CD14-positive monocyte (primary cell): Measurements from ENCODE around the gene LYVE1. TPM values are rescaled to one million over a fixed set of nuclear protein-coding genes. Genes with fewer than 3 reads are reported as not detected.

Experiments
- DNase-seq, 3 donors: peaks; one replicate each; pipeline ENCODE4 v3.0.0-alpha.2; 2011 to 2022
- H2AFZ ChIP-seq: 2 replicates; pipeline ENCODE4 v1.6.0; 2012; ENCODE audit warnings: mild to moderate bottlenecking, low read depth, low read length, inconsistent platforms; ENCODE audit not compliant: insufficient read depth, poor library complexity, severe bottlenecking
- H3K27ac ChIP-seq, 2 donors: 1 replicate in 1 of 2; 2 replicates in 1 of 2; pipeline ENCODE4 v1.5.1; 2012 to 2013; ENCODE audit warnings: low read length in 2 of 2, control low read depth in 1 of 2, inconsistent platforms in 1 of 2, low read depth in 1 of 2, mild to moderate bottlenecking in 1 of 2
- H3K27me3 ChIP-seq, 2 donors: one replicate each; pipeline versions ENCODE4 v1.6.0 to v1.6.1; 2011 to 2013; ENCODE audit warnings: low read length in 2 of 2; ENCODE audit not compliant: control insufficient read depth in 2 of 2, insufficient read depth in 2 of 2
- H3K36me3 ChIP-seq, 2 donors: replicated peaks in 1 of 2; 1 replicate in 1 of 2; 2 replicates in 1 of 2; pipeline versions ENCODE4 v1.5.1 to v1.6.1; 2012 to 2013; ENCODE audit warnings: low read length in 2 of 2, control low read depth in 1 of 2, inconsistent platforms in 1 of 2, mild to moderate bottlenecking in 1 of 2; ENCODE audit not compliant: insufficient read depth in 2 of 2, control insufficient read depth in 1 of 2
- H3K4me1 ChIP-seq, 2 donors: 1 replicate in 1 of 2; 2 replicates in 1 of 2; pipeline versions ENCODE4 v1.5.1 to v1.6.1; 2012 to 2013; ENCODE audit warnings: low read length in 2 of 2, control low read depth in 1 of 2, inconsistent platforms in 1 of 2, mild to moderate bottlenecking in 1 of 2, moderate library complexity in 1 of 2; ENCODE audit not compliant: insufficient read depth in 2 of 2, control insufficient read depth in 1 of 2
- H3K4me2 ChIP-seq: replicated peaks from 2 replicates; pipeline ENCODE3; 2012; ENCODE audit warnings: low read length, moderate library complexity, mild to moderate bottlenecking; ENCODE audit not compliant: poor library complexity, severe bottlenecking; ENCODE audit errors: extremely low read depth
- H3K4me3 ChIP-seq, 3 experiments: fragments of 200-600 bp in 1 of 3; sonication (generic) in 1 of 3; replicated peaks in 1 of 3; 1 replicate in 2 of 3; 2 replicates in 1 of 3; pipeline ENCODE4 v1.5.1; 2011 to 2013; ENCODE audit warnings: low read length in 3 of 3, mild to moderate bottlenecking in 3 of 3, control low read depth in 2 of 3, low read depth in 2 of 3, inconsistent platforms in 1 of 3, moderate library complexity in 1 of 3
- H3K79me2 ChIP-seq: 2 replicates; pipeline ENCODE4 v1.6.0; 2012; ENCODE audit warnings: mild to moderate bottlenecking, control low read depth, inconsistent platforms, low read length, moderate library complexity; ENCODE audit not compliant: insufficient read depth
- H3K9ac ChIP-seq: 2 replicates; pipeline ENCODE4 v1.6.0; 2017; ENCODE audit warnings: low read length, mild to moderate bottlenecking; ENCODE audit not compliant: insufficient read depth, poor library complexity, severe bottlenecking
- H3K9me3 ChIP-seq, 2 donors: replicated peaks in 1 of 2; 1 replicate in 1 of 2; 2 replicates in 1 of 2; pipeline versions ENCODE4 v1.5.1 to v1.6.1; 2012 to 2013; ENCODE audit warnings: low read length in 2 of 2, control low read depth in 1 of 2; ENCODE audit not compliant: control insufficient read depth in 1 of 2, insufficient read depth in 1 of 2
- H4K20me1 ChIP-seq: 2 replicates; pipeline ENCODE4 v1.6.0; 2012; ENCODE audit warnings: mild to moderate bottlenecking, low read length, control low read depth, moderate library complexity; ENCODE audit not compliant: insufficient read depth
- H3K27ac Mint-ChIP-seq, 7 donors: one replicate each; pipeline ENCODE4 v1.8.0; 2020; ENCODE audit warnings: mild to moderate bottlenecking in 7 of 7, mixed read lengths in 7 of 7, moderate library complexity in 6 of 7, inconsistent platforms in 2 of 7
- H3K27me3 Mint-ChIP-seq, 3 donors: one replicate each; pipeline ENCODE4 v1.8.0; 2021 to 2022; ENCODE audit warnings: low read depth in 3 of 3, mild to moderate bottlenecking in 3 of 3, mixed read lengths in 3 of 3, moderate library complexity in 3 of 3, inconsistent platforms in 1 of 3
- H3K36me3 Mint-ChIP-seq, 2 donors: one replicate each; pipeline ENCODE4 v1.8.0; 2020; ENCODE audit warnings: mixed read lengths in 2 of 2, inconsistent platforms in 1 of 2, mild to moderate bottlenecking in 1 of 2
- H3K4me1 Mint-ChIP-seq: one replicate; pipeline ENCODE4 v1.8.0; 2020; ENCODE audit warnings: mild to moderate bottlenecking, mixed read lengths
- H3K4me3 Mint-ChIP-seq, 2 donors: one replicate each; pipeline ENCODE4 v1.8.0; 2020; ENCODE audit warnings: mild to moderate bottlenecking in 2 of 2, mixed read lengths in 2 of 2, moderate library complexity in 1 of 2
- H3K9me3 Mint-ChIP-seq, 7 donors: one replicate each; pipeline ENCODE4 v1.8.0; 2020 to 2022; ENCODE audit warnings: mixed read lengths in 7 of 7, mild to moderate bottlenecking in 6 of 7, moderate library complexity in 6 of 7, inconsistent platforms in 2 of 7
- WGBS: methylation state at CpG from one replicate; pipeline ENCODE4 v1.1.5; 2013; ENCODE audit warnings: missing lambda C conversion rate; ENCODE audit not compliant: insufficient coverage; 5-methylcytosine and 5-hydroxymethylcytosine counted together
- intact Hi-C, 2 donors: fragments of 100-400 bp; cut with micrococcal nuclease; formaldehyde crosslinking; loops; one replicate each; pipeline versions ENCODE4 v1.15.0 to v1.15.1; 2023
- polyA plus RNA-seq, 3 donors: library from polyadenylated mRNA; depleted of rRNA in 1 of 3; unstranded in 2 of 3; stranded (reverse) in 1 of 3; fragments of 300-500 nt in 2 of 3; fragments of >200 nt in 1 of 3; fragmentation: Illumina TruSeq in 2 of 3; gene quantifications; 1 replicate in 2 of 3; 2 replicates in 1 of 3; pipeline ENCODE4 v1.2.3, GENCODE V29; 2012 to 2021
- TF ChIP-seq, protein P1 (sequence below): fragments of 200-600 bp; IDR thresholded peaks from one replicate; pipeline ENCODE4 v1.8.0; 2022; ENCODE audit warnings: antibody characterized with exemption, mild to moderate bottlenecking

Gene LYVE1
- polyA plus RNA-seq, 3 donors: 0.07 to 0.31 TPM; not detected in 1

DNA sequence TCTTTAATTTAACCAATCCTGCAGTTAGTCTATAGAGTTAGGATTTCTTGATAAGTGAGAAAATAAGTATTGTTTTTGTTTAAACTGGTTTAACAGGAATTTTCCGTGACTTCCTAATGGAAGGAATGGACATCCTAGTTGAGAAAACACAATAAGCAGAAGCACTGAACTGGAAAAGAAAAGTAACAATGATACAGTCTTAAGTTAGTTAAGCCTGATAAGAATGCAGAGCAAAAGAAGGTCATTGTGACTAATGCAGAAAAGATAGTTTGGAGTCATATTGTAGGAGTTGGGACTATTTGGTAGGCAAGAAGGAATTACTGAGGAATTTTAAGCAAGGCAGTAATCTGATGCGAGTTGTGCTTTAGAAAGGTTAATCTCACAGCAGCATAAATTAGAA lies 39.2 kb downstream of the LYVE1 start:
- TF ChIP-seq, protein P1, sequence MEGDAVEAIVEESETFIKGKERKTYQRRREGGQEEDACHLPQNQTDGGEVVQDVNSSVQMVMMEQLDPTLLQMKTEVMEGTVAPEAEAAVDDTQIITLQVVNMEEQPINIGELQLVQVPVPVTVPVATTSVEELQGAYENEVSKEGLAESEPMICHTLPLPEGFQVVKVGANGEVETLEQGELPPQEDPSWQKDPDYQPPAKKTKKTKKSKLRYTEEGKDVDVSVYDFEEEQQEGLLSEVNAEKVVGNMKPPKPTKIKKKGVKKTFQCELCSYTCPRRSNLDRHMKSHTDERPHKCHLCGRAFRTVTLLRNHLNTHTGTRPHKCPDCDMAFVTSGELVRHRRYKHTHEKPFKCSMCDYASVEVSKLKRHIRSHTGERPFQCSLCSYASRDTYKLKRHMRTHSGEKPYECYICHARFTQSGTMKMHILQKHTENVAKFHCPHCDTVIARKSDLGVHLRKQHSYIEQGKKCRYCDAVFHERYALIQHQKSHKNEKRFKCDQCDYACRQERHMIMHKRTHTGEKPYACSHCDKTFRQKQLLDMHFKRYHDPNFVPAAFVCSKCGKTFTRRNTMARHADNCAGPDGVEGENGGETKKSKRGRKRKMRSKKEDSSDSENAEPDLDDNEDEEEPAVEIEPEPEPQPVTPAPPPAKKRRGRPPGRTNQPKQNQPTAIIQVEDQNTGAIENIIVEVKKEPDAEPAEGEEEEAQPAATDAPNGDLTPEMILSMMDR: no peak
- H3K4me1 ChIP-seq: peaks cover 0 to under 1% of the 10 kb centered on the region in 2 donors
- no peak overlapping the region for H3K4me2 ChIP-seq
- Mint-ChIP-seq H3K27ac (no peak overlapping the region), H3K36me3 (peaks cover 71 to 85% of the 10 kb centered on the region in 2 donors), H3K4me1 (no peaks in the 10 kb centered on the region), H3K4me3 (no peak overlapping the region), H3K9me3 (no peaks in the 10 kb centered on the region), H3K27me3 (no peaks in the 10 kb centered on the region)
- H3K9ac ChIP-seq: no peak overlapping the region
- H3K27me3 ChIP-seq: no peaks in the 10 kb centered on the region
- WGBS: 100% methylated on average over 2 of the region's 2 CpGs
- H2AFZ ChIP-seq: no peak overlapping the region
- H4K20me1 ChIP-seq: no peaks in the 10 kb centered on the region
- H3K27ac ChIP-seq: no peak overlapping the region
- H3K36me3 ChIP-seq: peaks cover 83 to 93% of the 10 kb centered on the region in 2 donors
- H3K4me3 ChIP-seq: no peak overlapping the region
- no peaks in the 10 kb centered on the region for H3K9me3 ChIP-seq
- intact Hi-C loops: no loop called here
- no peak for DNase-seq
- no peaks in the 10 kb centered on the region for H3K79me2 ChIP-seq

DNA sequence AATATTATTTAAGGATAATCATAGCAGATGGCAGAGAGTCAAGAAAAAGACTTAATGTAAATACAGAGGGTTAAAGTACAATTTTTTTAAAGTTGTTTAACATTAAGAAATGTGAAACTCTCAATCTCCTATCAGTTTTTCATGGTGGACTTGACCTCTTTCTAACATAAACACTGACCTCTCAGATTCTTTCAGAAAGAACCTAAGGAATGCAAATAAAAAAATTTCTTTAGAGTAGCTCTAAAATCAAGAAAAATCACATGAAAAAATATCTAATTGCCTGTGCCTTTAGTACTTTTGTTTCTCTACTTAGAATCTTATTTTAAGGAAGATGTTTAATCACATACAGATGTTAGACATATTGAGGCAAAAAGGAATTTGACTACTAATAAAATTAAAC lies 40.3 kb downstream of the LYVE1 start:
- Mint-ChIP-seq H3K4me3 (no peak overlapping the region), H3K36me3 (peaks cover 71 to 86% of the 10 kb centered on the region in 2 donors), H3K27ac (no peak overlapping the region), H3K4me1 (no peaks in the 10 kb centered on the region), H3K27me3 (no peaks in the 10 kb centered on the region), H3K9me3 (no peaks in the 10 kb centered on the region)
- Histone ChIP-seq H3K27ac (no peak overlapping the region), H3K36me3 (peaks cover 86 to 96% of the 10 kb centered on the region in 2 donors), H3K79me2 (no peaks in the 10 kb centered on the region), H3K9me3 (no peaks in the 10 kb centered on the region), H3K27me3 (no peaks in the 10 kb centered on the region), H2AFZ (no peak overlapping the region), H3K4me3 (no peak overlapping the region), H3K9ac (no peak overlapping the region), H3K4me1 (no peaks in the 10 kb centered on the region), H3K4me2 (no peak overlapping the region), H4K20me1 (no peaks in the 10 kb centered on the region)
- TF ChIP-seq, protein P1: no peak
- intact Hi-C loops: no loop called here
- no peak for DNase-seq
